ENCODE data around the gene KLHDC7A.

- TF ChIP-seq CTCF (conservative IDR thresholded peaks at IDR 0.05; ENCODE audit: low read depth, low read length) (no peak), EZH2 (IDR thresholded peaks at IDR 0.05; ENCODE audit: low read length, unreplicated experiment) (no peak)
Measured at GRCh38 chr1:18461656-18462055, 19.1 kb upstream of the KLHDC7A start.

Measured in PC-3 (cell line).